Upper lobe of left lung (tissue), 4 donors: ENCODE measurements around the gene MFAP5.

Source experiments
- EP300 ChIP-seq, 4 donors: sonication (generic); formaldehyde crosslinking; IDR thresholded peaks; one replicate each; pipeline ENCODE4 v1.5.1; 2017; ENCODE audit warnings: antibody characterized with exemption in 4 of 4, control low read depth in 2 of 4
- POLR2A ChIP-seq, 4 donors: fragments of 450-650 bp; IDR thresholded peaks; one replicate each; pipeline ENCODE4 v1.5.1; 2016 to 2017; ENCODE audit warnings: antibody characterized with exemption in 4 of 4, mild to moderate bottlenecking in 2 of 4
- POLR2AphosphoS5 ChIP-seq, 2 donors: sonication (generic); formaldehyde crosslinking; IDR thresholded peaks; one replicate each; pipeline ENCODE4 v1.5.1; 2017; ENCODE audit warnings: antibody characterized with exemption in 2 of 2
- TF ChIP-seq, protein P1 (sequence below), 6 experiments: fragments of 450-650 bp in 4 of 6; fragments of 200-600 bp in 2 of 6; sonication (generic) in 2 of 6; IDR thresholded peaks; one replicate each; pipeline ENCODE4 v1.5.1; 2016 to 2019; ENCODE audit warnings: antibody characterized with exemption in 6 of 6

DNA sequence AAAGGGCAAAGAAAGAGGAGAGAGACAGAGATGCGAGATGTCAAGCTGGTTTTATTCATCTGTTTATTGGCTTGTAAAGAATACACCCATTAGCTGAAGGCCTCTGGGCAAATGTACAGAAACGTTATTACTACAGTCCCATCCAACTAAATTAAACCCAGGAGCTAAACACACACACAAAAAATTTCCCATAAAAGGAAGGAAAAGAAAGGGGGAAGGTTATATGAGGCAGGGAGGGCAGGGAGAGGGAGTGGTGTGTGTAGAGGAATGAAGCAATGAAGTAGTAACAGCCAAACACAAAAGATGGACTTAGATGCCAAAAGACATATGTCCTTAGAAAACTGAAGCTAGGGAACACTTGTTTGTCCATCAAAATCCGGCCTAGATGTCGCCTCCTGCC lies 3.1 kb upstream of the MFAP5 start:
- TF ChIP-seq, protein P1, sequence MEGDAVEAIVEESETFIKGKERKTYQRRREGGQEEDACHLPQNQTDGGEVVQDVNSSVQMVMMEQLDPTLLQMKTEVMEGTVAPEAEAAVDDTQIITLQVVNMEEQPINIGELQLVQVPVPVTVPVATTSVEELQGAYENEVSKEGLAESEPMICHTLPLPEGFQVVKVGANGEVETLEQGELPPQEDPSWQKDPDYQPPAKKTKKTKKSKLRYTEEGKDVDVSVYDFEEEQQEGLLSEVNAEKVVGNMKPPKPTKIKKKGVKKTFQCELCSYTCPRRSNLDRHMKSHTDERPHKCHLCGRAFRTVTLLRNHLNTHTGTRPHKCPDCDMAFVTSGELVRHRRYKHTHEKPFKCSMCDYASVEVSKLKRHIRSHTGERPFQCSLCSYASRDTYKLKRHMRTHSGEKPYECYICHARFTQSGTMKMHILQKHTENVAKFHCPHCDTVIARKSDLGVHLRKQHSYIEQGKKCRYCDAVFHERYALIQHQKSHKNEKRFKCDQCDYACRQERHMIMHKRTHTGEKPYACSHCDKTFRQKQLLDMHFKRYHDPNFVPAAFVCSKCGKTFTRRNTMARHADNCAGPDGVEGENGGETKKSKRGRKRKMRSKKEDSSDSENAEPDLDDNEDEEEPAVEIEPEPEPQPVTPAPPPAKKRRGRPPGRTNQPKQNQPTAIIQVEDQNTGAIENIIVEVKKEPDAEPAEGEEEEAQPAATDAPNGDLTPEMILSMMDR (IDR thresholded peaks at IDR 0.05), result no peak
- no peak for TF ChIP-seq POLR2AphosphoS5 (IDR thresholded peaks at IDR 0.05)
- TF ChIP-seq POLR2A (IDR thresholded peaks at IDR 0.05), result no peak
- TF ChIP-seq EP300 (IDR thresholded peaks at IDR 0.05), result no peak
